CD14-positive monocyte (primary cell): ENCODE data around the gene E2F4. TPM values are rescaled to one million over a fixed set of nuclear protein-coding genes. Genes with fewer than 3 reads are reported as not detected.

Experiments
- DNase-seq, 3 donors: peaks; one replicate each; pipeline ENCODE4 v3.0.0-alpha.2; 2011 to 2022
- H2AFZ ChIP-seq: 2 replicates; pipeline ENCODE4 v1.6.0; 2012; ENCODE audit warnings: mild to moderate bottlenecking, low read depth, low read length, inconsistent platforms; ENCODE audit not compliant: insufficient read depth, poor library complexity, severe bottlenecking
- H3K27ac ChIP-seq, 2 donors: 1 replicate in 1 of 2; 2 replicates in 1 of 2; pipeline ENCODE4 v1.5.1; 2012 to 2013; ENCODE audit warnings: low read length in 2 of 2, control low read depth in 1 of 2, inconsistent platforms in 1 of 2, low read depth in 1 of 2, mild to moderate bottlenecking in 1 of 2
- H3K27me3 ChIP-seq, 2 donors: one replicate each; pipeline versions ENCODE4 v1.6.0 to v1.6.1; 2011 to 2013; ENCODE audit warnings: low read length in 2 of 2; ENCODE audit not compliant: control insufficient read depth in 2 of 2, insufficient read depth in 2 of 2
- H3K36me3 ChIP-seq, 2 donors: replicated peaks in 1 of 2; 1 replicate in 1 of 2; 2 replicates in 1 of 2; pipeline versions ENCODE4 v1.5.1 to v1.6.1; 2012 to 2013; ENCODE audit warnings: low read length in 2 of 2, control low read depth in 1 of 2, inconsistent platforms in 1 of 2, mild to moderate bottlenecking in 1 of 2; ENCODE audit not compliant: insufficient read depth in 2 of 2, control insufficient read depth in 1 of 2
- H3K4me1 ChIP-seq, 2 donors: 1 replicate in 1 of 2; 2 replicates in 1 of 2; pipeline versions ENCODE4 v1.5.1 to v1.6.1; 2012 to 2013; ENCODE audit warnings: low read length in 2 of 2, control low read depth in 1 of 2, inconsistent platforms in 1 of 2, mild to moderate bottlenecking in 1 of 2, moderate library complexity in 1 of 2; ENCODE audit not compliant: insufficient read depth in 2 of 2, control insufficient read depth in 1 of 2
- H3K4me2 ChIP-seq: replicated peaks from 2 replicates; pipeline ENCODE3; 2012; ENCODE audit warnings: low read length, moderate library complexity, mild to moderate bottlenecking; ENCODE audit not compliant: poor library complexity, severe bottlenecking; ENCODE audit errors: extremely low read depth
- H3K4me3 ChIP-seq, 3 experiments: fragments of 200-600 bp in 1 of 3; sonication (generic) in 1 of 3; replicated peaks in 1 of 3; 1 replicate in 2 of 3; 2 replicates in 1 of 3; pipeline ENCODE4 v1.5.1; 2011 to 2013; ENCODE audit warnings: low read length in 3 of 3, mild to moderate bottlenecking in 3 of 3, control low read depth in 2 of 3, low read depth in 2 of 3, inconsistent platforms in 1 of 3, moderate library complexity in 1 of 3
- H3K79me2 ChIP-seq: 2 replicates; pipeline ENCODE4 v1.6.0; 2012; ENCODE audit warnings: mild to moderate bottlenecking, control low read depth, inconsistent platforms, low read length, moderate library complexity; ENCODE audit not compliant: insufficient read depth
- H3K9ac ChIP-seq: 2 replicates; pipeline ENCODE4 v1.6.0; 2017; ENCODE audit warnings: low read length, mild to moderate bottlenecking; ENCODE audit not compliant: insufficient read depth, poor library complexity, severe bottlenecking
- H3K9me3 ChIP-seq, 2 donors: replicated peaks in 1 of 2; 1 replicate in 1 of 2; 2 replicates in 1 of 2; pipeline versions ENCODE4 v1.5.1 to v1.6.1; 2012 to 2013; ENCODE audit warnings: low read length in 2 of 2, control low read depth in 1 of 2; ENCODE audit not compliant: control insufficient read depth in 1 of 2, insufficient read depth in 1 of 2
- H4K20me1 ChIP-seq: 2 replicates; pipeline ENCODE4 v1.6.0; 2012; ENCODE audit warnings: mild to moderate bottlenecking, low read length, control low read depth, moderate library complexity; ENCODE audit not compliant: insufficient read depth
- H3K27ac Mint-ChIP-seq, 7 donors: one replicate each; pipeline ENCODE4 v1.8.0; 2020; ENCODE audit warnings: mild to moderate bottlenecking in 7 of 7, mixed read lengths in 7 of 7, moderate library complexity in 6 of 7, inconsistent platforms in 2 of 7
- H3K27me3 Mint-ChIP-seq, 3 donors: one replicate each; pipeline ENCODE4 v1.8.0; 2021 to 2022; ENCODE audit warnings: low read depth in 3 of 3, mild to moderate bottlenecking in 3 of 3, mixed read lengths in 3 of 3, moderate library complexity in 3 of 3, inconsistent platforms in 1 of 3
- H3K36me3 Mint-ChIP-seq, 2 donors: one replicate each; pipeline ENCODE4 v1.8.0; 2020; ENCODE audit warnings: mixed read lengths in 2 of 2, inconsistent platforms in 1 of 2, mild to moderate bottlenecking in 1 of 2
- H3K4me1 Mint-ChIP-seq: one replicate; pipeline ENCODE4 v1.8.0; 2020; ENCODE audit warnings: mild to moderate bottlenecking, mixed read lengths
- H3K4me3 Mint-ChIP-seq, 2 donors: one replicate each; pipeline ENCODE4 v1.8.0; 2020; ENCODE audit warnings: mild to moderate bottlenecking in 2 of 2, mixed read lengths in 2 of 2, moderate library complexity in 1 of 2
- H3K9me3 Mint-ChIP-seq, 7 donors: one replicate each; pipeline ENCODE4 v1.8.0; 2020 to 2022; ENCODE audit warnings: mixed read lengths in 7 of 7, mild to moderate bottlenecking in 6 of 7, moderate library complexity in 6 of 7, inconsistent platforms in 2 of 7
- CTCF ChIP-seq: fragments of 200-600 bp; IDR thresholded peaks from one replicate; pipeline ENCODE4 v1.8.0; 2022; ENCODE audit warnings: antibody characterized with exemption, mild to moderate bottlenecking
- WGBS: methylation state at CpG from one replicate; pipeline ENCODE4 v1.1.5; 2013; ENCODE audit warnings: missing lambda C conversion rate; ENCODE audit not compliant: insufficient coverage; 5-methylcytosine and 5-hydroxymethylcytosine counted together
- intact Hi-C, 2 donors: fragments of 100-400 bp; cut with micrococcal nuclease; formaldehyde crosslinking; loops; one replicate each; pipeline versions ENCODE4 v1.15.0 to v1.15.1; 2023
- polyA plus RNA-seq, 3 donors: library from polyadenylated mRNA; depleted of rRNA in 1 of 3; unstranded in 2 of 3; stranded (reverse) in 1 of 3; fragments of 300-500 nt in 2 of 3; fragments of >200 nt in 1 of 3; fragmentation: Illumina TruSeq in 2 of 3; gene quantifications; 1 replicate in 2 of 3; 2 replicates in 1 of 3; pipeline ENCODE4 v1.2.3, GENCODE V29; 2012 to 2021

E2F4 gene
- polyA plus RNA-seq, 3 donors: 53.1 to 191 (median 61.5) TPM

DNA sequence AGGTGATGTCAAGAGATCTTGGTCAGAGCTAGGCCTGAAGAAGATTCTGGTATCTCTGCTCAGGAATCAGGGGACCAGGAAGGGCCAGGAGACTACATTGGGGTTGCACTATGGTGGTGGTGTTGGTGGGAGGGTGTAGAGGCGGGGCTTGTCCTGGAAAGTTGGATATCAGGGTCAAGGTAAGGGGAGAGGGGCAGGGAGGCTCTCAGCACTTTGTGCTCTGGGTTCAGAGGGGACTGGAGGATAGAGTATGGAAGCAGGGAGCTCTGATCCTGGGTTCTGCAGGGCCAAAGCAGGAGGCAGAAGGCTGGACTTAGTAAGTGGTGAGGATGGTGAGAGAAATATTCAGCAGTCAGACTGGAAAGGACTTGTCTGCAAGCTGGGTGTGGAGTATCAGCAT lies 18.6 kb upstream of the E2F4 start:
- Histone ChIP-seq H4K20me1 (peaks cover 28% of the 10 kb centered on the region), H3K36me3 (no peaks in the 10 kb centered on the region), H3K4me3 (peak overlapping the region in 2 of 3 experiments; percentile 35 to 69), H3K27ac (peak overlapping the region in 1 of 2 donors; percentile 29), H3K79me2 (no peaks in the 10 kb centered on the region), H3K9ac (no peak overlapping the region), H3K4me1 (peaks cover 64 to 71% of the 10 kb centered on the region in 2 donors), H3K4me2 (peak overlapping the region; percentile 75), H2AFZ (peak overlapping the region; percentile 70), H3K27me3 (peaks cover 13 to 60% of the 10 kb centered on the region in 2 donors), H3K9me3 (no peaks in the 10 kb centered on the region)
- H3K27me3 Mint-ChIP-seq: peaks cover 58 to 90% (median 72%) of the 10 kb centered on the region in 3 donors
- no peak for TF ChIP-seq CTCF
- intact Hi-C loops: no loop called here
- no peak for DNase-seq
- H3K4me1 Mint-ChIP-seq: peaks cover 51% of the 10 kb centered on the region
- H3K27ac Mint-ChIP-seq: peak overlapping the region in 5 of 7 donors; percentile 70 to 90 (median 82)
- peaks cover 28 to 34% of the 10 kb centered on the region in 2 donors for H3K36me3 Mint-ChIP-seq
- H3K4me3 Mint-ChIP-seq: peak overlapping the region; percentile 80 to 93
- WGBS: 91% methylated on average over 1 of the region's 1 CpG
- peaks cover 0 to 19% (median 5%) of the 10 kb centered on the region in 7 donors for H3K9me3 Mint-ChIP-seq

DNA sequence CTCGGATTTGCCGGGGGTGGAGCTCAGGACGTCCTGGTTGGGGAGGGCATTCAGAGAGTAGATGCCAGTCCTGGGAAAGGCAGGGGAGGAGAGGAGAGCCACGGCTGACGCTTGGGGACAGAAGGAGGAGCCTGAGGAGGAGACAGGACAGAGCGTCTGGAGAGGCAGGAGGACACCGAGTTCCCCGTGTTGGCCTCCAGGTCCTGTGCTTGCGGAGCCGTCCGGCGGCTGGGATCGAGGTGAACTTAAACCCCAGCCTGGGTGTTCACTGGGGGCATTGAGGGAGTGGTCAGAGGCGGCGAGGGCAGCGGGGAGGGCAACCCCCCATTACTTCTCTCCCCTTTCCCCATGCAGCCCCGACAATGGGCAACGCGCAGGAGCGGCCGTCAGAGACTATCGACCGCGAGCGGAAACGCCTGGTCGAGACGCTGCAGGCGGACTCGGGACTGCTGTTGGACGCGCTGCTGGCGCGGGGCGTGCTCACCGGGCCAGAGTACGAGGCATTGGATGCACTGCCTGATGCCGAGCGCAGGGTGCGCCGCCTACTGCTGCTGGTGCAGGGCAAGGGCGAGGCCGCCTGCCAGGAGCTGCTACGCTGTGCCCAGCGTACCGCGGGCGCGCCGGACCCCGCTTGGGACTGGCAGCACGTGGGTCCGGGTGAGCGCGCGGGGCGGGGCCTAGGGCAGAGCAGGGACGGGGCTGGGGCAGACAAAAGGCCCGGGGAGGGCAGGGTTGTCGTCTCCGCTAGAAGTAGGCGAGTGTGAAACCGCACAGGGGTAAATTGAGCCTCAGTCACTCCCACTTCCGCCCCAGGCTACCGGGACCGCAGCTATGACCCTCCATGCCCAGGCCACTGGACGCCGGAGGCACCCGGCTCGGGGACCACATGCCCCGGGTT lies 17.9 kb upstream of the E2F4 start:
- peaks cover 57% of the 10 kb centered on the region for H3K4me1 Mint-ChIP-seq
- TF ChIP-seq CTCF: peak; percentile 10
- H2AFZ ChIP-seq: peak overlapping the region; percentile 70
- no peaks in the 10 kb centered on the region for H3K79me2 ChIP-seq
- peak overlapping the region; percentile 29 to 31 for H3K27ac ChIP-seq
- intact Hi-C loops: no loop called here
- peaks cover 29% of the 10 kb centered on the region for H4K20me1 ChIP-seq
- no peaks in the 10 kb centered on the region for H3K36me3 ChIP-seq
- peaks cover 13 to 57% of the 10 kb centered on the region in 2 donors for H3K27me3 ChIP-seq
- peaks cover 53 to 89% (median 66%) of the 10 kb centered on the region in 3 donors for H3K27me3 Mint-ChIP-seq
- peak; percentile 78 to 83 (median 81) for DNase-seq
- H3K9me3 ChIP-seq: no peaks in the 10 kb centered on the region
- H3K4me1 ChIP-seq: peaks cover 69 to 77% of the 10 kb centered on the region in 2 donors
- peak overlapping the region; percentile 11 to 69 (median 35) for H3K4me3 ChIP-seq
- H3K9ac ChIP-seq: peak overlapping the region; percentile 15
- WGBS: under 1% methylated on average over 63 of the region's 71 CpGs
- peaks cover 30 to 36% of the 10 kb centered on the region in 2 donors for H3K36me3 Mint-ChIP-seq
- H3K4me2 ChIP-seq: peak overlapping the region; percentile 75
- peaks cover 0 to 19% (median 5%) of the 10 kb centered on the region in 7 donors for H3K9me3 Mint-ChIP-seq
- H3K4me3 Mint-ChIP-seq: peak overlapping the region; percentile 80 to 93
- peak overlapping the region in 6 of 7 donors; percentile 70 to 90 (median 80) for H3K27ac Mint-ChIP-seq
